ENCODE results near the gene PLCH1.

PLCH1 gene

GRCh38 chr3:155607761-155608160 is 137.1 kb downstream of the PLCH1 start:
- TF ChIP-seq TAF1 (IDR thresholded peaks at IDR 0.05; ENCODE audit: borderline replicate concordance, insufficient read depth, low read length): no peak
- TF ChIP-seq FOXP2 (optimal IDR thresholded peaks at IDR 0.05; ENCODE audit: borderline replicate concordance, extremely low read depth, extremely low read length, insufficient read depth): no peak
- no peak for TF ChIP-seq POLR2AphosphoS5 (IDR thresholded peaks at IDR 0.05; ENCODE audit: low read depth, low read length)
- no peak for TF ChIP-seq SIN3A (IDR thresholded peaks at IDR 0.05; ENCODE audit: borderline replicate concordance, insufficient read depth, low read length)

DNA sequence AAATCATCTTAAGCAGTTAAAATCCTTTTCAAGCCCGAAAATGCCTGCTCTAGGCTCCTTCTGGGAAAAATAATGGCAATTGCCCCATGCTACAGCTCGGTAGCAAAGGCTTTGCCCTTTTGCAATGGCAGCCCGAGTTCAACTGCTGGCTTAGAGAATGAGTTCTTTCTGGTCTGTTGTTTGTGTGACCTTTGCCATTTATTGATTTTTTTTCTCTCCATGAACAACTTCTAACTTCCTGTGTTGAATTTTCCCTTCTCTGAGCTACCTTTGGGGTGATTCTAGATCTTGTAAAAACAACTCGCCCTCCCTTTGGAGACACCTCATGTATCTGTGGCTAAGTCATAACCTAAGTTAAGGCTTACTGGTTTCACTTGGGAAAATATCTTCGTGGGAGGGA is 139.3 kb downstream of the PLCH1 start:
- TF ChIP-seq FOXP2 (optimal IDR thresholded peaks at IDR 0.05; ENCODE audit: borderline replicate concordance, extremely low read depth, extremely low read length, insufficient read depth): no peak
- TF ChIP-seq POLR2AphosphoS5 (IDR thresholded peaks at IDR 0.05; ENCODE audit: low read depth, low read length): no peak
- TF ChIP-seq REST (IDR thresholded peaks at IDR 0.05; ENCODE audit: insufficient read depth in 1 of 2, low read depth in 2 of 2, low read length in 2 of 2): no peak
- no peak for TF ChIP-seq TAF1 (IDR thresholded peaks at IDR 0.05; ENCODE audit: borderline replicate concordance, insufficient read depth, low read length)
- TF ChIP-seq SIN3A (IDR thresholded peaks at IDR 0.05; ENCODE audit: borderline replicate concordance, insufficient read depth, low read length): no peak

DNA sequence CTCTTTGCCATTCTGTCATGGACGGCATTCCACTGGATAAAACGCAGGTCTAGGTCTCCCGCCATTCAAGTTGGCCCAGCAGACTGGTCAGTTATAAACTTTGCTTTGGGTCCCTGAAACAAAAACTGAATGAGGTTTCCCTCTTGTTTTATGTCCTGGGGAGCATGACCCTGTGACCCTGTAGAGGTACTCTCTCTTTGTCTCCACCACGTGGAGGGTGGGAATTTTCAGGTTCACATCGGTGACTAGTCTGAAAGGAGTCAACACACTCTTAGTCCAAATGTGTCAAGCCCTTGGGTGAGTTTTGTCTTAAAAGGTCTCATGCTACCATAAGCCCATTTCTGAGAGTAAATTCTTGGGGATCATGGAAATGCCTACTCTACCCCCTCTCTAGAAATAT is 139.9 kb downstream of the PLCH1 start:
- no peak for TF ChIP-seq TAF1 (IDR thresholded peaks at IDR 0.05; ENCODE audit: borderline replicate concordance, insufficient read depth, low read length)
- no peak for TF ChIP-seq FOXP2 (optimal IDR thresholded peaks at IDR 0.05; ENCODE audit: borderline replicate concordance, extremely low read depth, extremely low read length, insufficient read depth)
- TF ChIP-seq POLR2AphosphoS5 (IDR thresholded peaks at IDR 0.05; ENCODE audit: low read depth, low read length): no peak
- no peak for TF ChIP-seq REST (IDR thresholded peaks at IDR 0.05; ENCODE audit: insufficient read depth in 1 of 2, low read depth in 2 of 2, low read length in 2 of 2)
- no peak for TF ChIP-seq SIN3A (IDR thresholded peaks at IDR 0.05; ENCODE audit: borderline replicate concordance, insufficient read depth, low read length)

- TF ChIP-seq POLR2AphosphoS5 (IDR thresholded peaks at IDR 0.05; ENCODE audit: low read depth, low read length) (no peak), SIN3A (IDR thresholded peaks at IDR 0.05; ENCODE audit: borderline replicate concordance, insufficient read depth, low read length) (no peak), TAF1 (IDR thresholded peaks at IDR 0.05; ENCODE audit: borderline replicate concordance, insufficient read depth, low read length) (no peak), FOXP2 (optimal IDR thresholded peaks at IDR 0.05; ENCODE audit: borderline replicate concordance, extremely low read depth, extremely low read length, insufficient read depth) (no peak), REST (IDR thresholded peaks at IDR 0.05; ENCODE audit: insufficient read depth in 1 of 2, low read depth in 2 of 2, low read length in 2 of 2) (no peak)
These were observed 140.7 kb downstream of the PLCH1 start for GRCh38 chr3:155604126-155604525.

- TF ChIP-seq FOXP2 (optimal IDR thresholded peaks at IDR 0.05; ENCODE audit: borderline replicate concordance, extremely low read depth, extremely low read length, insufficient read depth): no peak
- TF ChIP-seq SIN3A (IDR thresholded peaks at IDR 0.05; ENCODE audit: borderline replicate concordance, insufficient read depth, low read length): no peak
- TF ChIP-seq TAF1 (IDR thresholded peaks at IDR 0.05; ENCODE audit: borderline replicate concordance, insufficient read depth, low read length): no peak
- no peak for TF ChIP-seq REST (IDR thresholded peaks at IDR 0.05; ENCODE audit: insufficient read depth in 1 of 2, low read depth in 2 of 2, low read length in 2 of 2)
- no peak for TF ChIP-seq POLR2AphosphoS5 (IDR thresholded peaks at IDR 0.05; ENCODE audit: low read depth, low read length)
These were observed 141.6 kb downstream of the PLCH1 start for GRCh38 chr3:155603302-155603701.
